GM23248 (cell line): ENCODE measurements around the gene ERP27. TPM values are rescaled to one million over a fixed set of nuclear protein-coding genes. Genes with fewer than 3 reads are reported as not detected.

Experiments used
- DNase-seq: peaks from one replicate; pipeline ENCODE4 v3.0.0-alpha.2; 2015
- H2AFZ ChIP-seq: fragments of 200-600 bp; sonication (generic); 2 replicates; pipeline ENCODE4 v1.6.1; 2016; ENCODE audit warnings: antibody characterized with exemption
- H3F3A ChIP-seq: fragments of 200-600 bp; sonication (generic); 2 replicates; pipeline ENCODE4 v1.6.1; 2016; ENCODE audit warnings: mild to moderate bottlenecking, antibody characterized with exemption, mixed run types; ENCODE audit not compliant: insufficient read depth
- H3K27ac ChIP-seq: fragments of 200-600 bp; sonication (generic); 2 replicates; pipeline ENCODE4 v1.5.1; 2016; ENCODE audit warnings: mild to moderate bottlenecking
- H3K27me3 ChIP-seq: fragments of 200-600 bp; sonication (generic); replicated peaks from 2 replicates; pipeline ENCODE4 v1.6.1; 2016; ENCODE audit warnings: mild to moderate bottlenecking; ENCODE audit not compliant: insufficient read depth
- H3K36me3 ChIP-seq: fragments of 200-600 bp; sonication (generic); 2 replicates; pipeline ENCODE4 v1.6.1; 2016; ENCODE audit warnings: low read depth, mild to moderate bottlenecking
- H3K4me1 ChIP-seq: fragments of 200-600 bp; sonication (generic); 2 replicates; pipeline ENCODE4 v1.6.1; 2016; ENCODE audit warnings: mild to moderate bottlenecking; ENCODE audit not compliant: insufficient read depth
- H3K4me2 ChIP-seq: fragments of 200-600 bp; sonication (generic); one replicate; pipeline ENCODE4 v1.6.1; 2016; ENCODE audit warnings: mild to moderate bottlenecking; ENCODE audit not compliant: unreplicated experiment
- H3K4me3 ChIP-seq: fragments of 200-600 bp; sonication (generic); 2 replicates; pipeline ENCODE4 v1.5.1; 2016; ENCODE audit warnings: mild to moderate bottlenecking
- H3K79me2 ChIP-seq: fragments of 200-600 bp; sonication (generic); 2 replicates; pipeline ENCODE4 v1.6.1; 2016; ENCODE audit warnings: mild to moderate bottlenecking; ENCODE audit not compliant: insufficient read depth
- H3K9ac ChIP-seq: fragments of 200-600 bp; sonication (generic); 2 replicates; pipeline ENCODE4 v1.6.1; 2016; ENCODE audit warnings: mild to moderate bottlenecking
- H3K9me2 ChIP-seq: fragments of 200-600 bp; sonication (generic); 2 replicates; pipeline ENCODE4 v1.6.1; 2016; ENCODE audit warnings: mixed run types, mild to moderate bottlenecking, moderate library complexity; ENCODE audit not compliant: insufficient read depth
- H3K9me3 ChIP-seq: fragments of 200-600 bp; sonication (generic); one replicate; pipeline ENCODE4 v1.6.1; 2017; ENCODE audit warnings: low read depth
- H4K20me1 ChIP-seq: fragments of 200-600 bp; sonication (generic); 2 replicates; pipeline ENCODE4 v1.6.0; 2016; ENCODE audit not compliant: insufficient read depth
- EZH2 ChIP-seq: fragments of 200-600 bp; sonication (generic); IDR thresholded peaks from 2 replicates; pipeline ENCODE4 v1.6.1; 2018; ENCODE audit warnings: antibody characterized with exemption, mild to moderate bottlenecking; ENCODE audit not compliant: insufficient read depth, poor library complexity, severe bottlenecking
- EZH2phosphoT487 ChIP-seq: fragments of 200-600 bp; sonication (generic); IDR thresholded peaks from 2 replicates; pipeline ENCODE4 v1.6.1; 2018; ENCODE audit warnings: antibody characterized with exemption, moderate library complexity, mild to moderate bottlenecking, low read depth; ENCODE audit not compliant: insufficient read depth
- WGBS, 2 experiments: methylation state at CpG; one replicate each; pipeline ENCODE4 v1.1.6; 2015 to 2017; ENCODE audit warnings: low lambda C conversion rate in 2 of 2, low coverage in 1 of 2; ENCODE audit errors: missing lambda C conversion rate in 2 of 2; 5-methylcytosine and 5-hydroxymethylcytosine counted together
- in situ Hi-C: fragments of 300-500 bp; cut with MboI; formaldehyde crosslinking; loops from 2 replicates; pipeline ENCODE4 v1.15.0; 2020
- polyA plus RNA-seq: library from polyadenylated mRNA; unstranded; fragments of >200 nt; fragmentation: Nextera tagmentation; extraction: Ambion mirVana; gene quantifications from 2 replicates; pipeline ENCODE4 v1.2.1, GENCODE V29; 2016
- total RNA-seq: library from RNA; depleted of rRNA; stranded (reverse); fragments of >200 nt; shearing (Covaris generic); gene quantifications from 2 replicates; pipeline ENCODE4 v1.2.3, GENCODE V29; 2014

Gene ERP27
- total and polyA plus RNA-seq, 2 experiments from 2014 or later: not detected

GRCh38 chr12:14919455-14919854 is 18.9 kb downstream of the ERP27 start:
- no peaks in the 10 kb centered on the region for H3K4me1 ChIP-seq
- no peak for DNase-seq
- H3K4me3 ChIP-seq: no peak overlapping the region
- no peaks in the 10 kb centered on the region for H3K9me2 ChIP-seq
- H3K9me3 ChIP-seq: no peaks in the 10 kb centered on the region
- H3F3A ChIP-seq: no peaks in the 10 kb centered on the region
- H3K36me3 ChIP-seq: no peaks in the 10 kb centered on the region
- H3K79me2 ChIP-seq: no peaks in the 10 kb centered on the region
- H4K20me1 ChIP-seq: no peaks in the 10 kb centered on the region
- H3K9ac ChIP-seq: no peak overlapping the region
- H2AFZ ChIP-seq: no peak overlapping the region
- no peak overlapping the region for H3K27ac ChIP-seq
- in situ Hi-C loops: no loop called here
- H3K27me3 ChIP-seq: no peaks in the 10 kb centered on the region
- TF ChIP-seq EZH2phosphoT487 (no peak), EZH2 (no peak)
- no peak overlapping the region for H3K4me2 ChIP-seq

DNA sequence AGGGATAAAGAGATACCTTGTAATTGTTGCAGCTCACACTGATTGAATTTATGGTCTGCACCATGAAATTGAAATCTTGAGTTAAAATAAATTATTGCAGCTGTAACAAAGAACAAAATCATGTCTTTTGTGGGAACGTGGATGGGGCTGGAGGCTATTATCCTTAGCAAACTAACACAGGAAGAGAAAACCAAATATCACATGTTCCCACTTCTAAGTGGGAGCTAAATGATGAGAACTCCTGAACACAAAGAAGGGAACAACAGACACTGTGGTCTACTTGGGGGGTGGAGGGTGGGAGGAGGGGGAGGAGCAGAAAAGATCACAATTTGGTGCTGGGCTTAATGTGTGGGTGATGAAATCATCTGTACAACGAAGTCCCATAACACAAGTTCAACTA is 22.6 kb downstream of the ERP27 start:
- TF ChIP-seq EZH2phosphoT487: no peak
- TF ChIP-seq EZH2: no peak
- Histone ChIP-seq H3K27me3 (no peaks in the 10 kb centered on the region), H3K9ac (no peak overlapping the region), H3F3A (peaks cover 2% of the 10 kb centered on the region), H2AFZ (no peak overlapping the region), H3K9me3 (no peaks in the 10 kb centered on the region), H3K4me1 (peaks cover 2% of the 10 kb centered on the region; the same call in 1 of the 2 replicates), H3K27ac (no peak overlapping the region), H3K4me2 (no peak overlapping the region), H3K4me3 (no peak overlapping the region), H3K79me2 (no peaks in the 10 kb centered on the region), H3K9me2 (no peaks in the 10 kb centered on the region), H4K20me1 (no peaks in the 10 kb centered on the region), H3K36me3 (no peaks in the 10 kb centered on the region)
- DNase-seq: no peak
- in situ Hi-C loops: no loop called here
- WGBS, 2 experiments: 54 to 63% methylated on average over 2 of the region's 2 CpGs

DNA sequence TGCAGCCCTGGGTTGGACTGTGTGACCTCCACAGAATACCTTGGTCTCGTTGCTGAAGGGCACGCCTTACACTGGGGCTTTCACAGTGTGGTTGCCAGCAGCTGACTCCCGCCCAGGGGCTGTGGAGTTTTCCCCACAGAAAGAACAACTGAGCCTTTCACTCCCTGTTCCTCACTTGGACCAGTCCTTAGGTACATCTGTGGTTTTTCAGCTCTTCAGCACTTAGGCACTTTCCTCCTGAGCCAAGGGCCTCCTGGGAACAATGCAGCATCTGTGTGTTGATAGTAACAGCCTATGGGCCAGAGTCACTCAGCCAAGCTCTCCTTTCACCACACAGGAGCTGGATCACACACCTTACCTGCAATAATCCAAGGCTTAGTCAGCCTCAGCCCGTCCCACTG is 25.0 kb downstream of the ERP27 start:
- Histone ChIP-seq H4K20me1 (no peaks in the 10 kb centered on the region), H3K4me2 (no peak overlapping the region), H3K79me2 (no peaks in the 10 kb centered on the region), H3K27me3 (no peaks in the 10 kb centered on the region), H3K9ac (no peak overlapping the region), H2AFZ (no peak overlapping the region), H3K4me1 (peaks cover 13% of the 10 kb centered on the region), H3K9me3 (no peaks in the 10 kb centered on the region), H3K36me3 (no peaks in the 10 kb centered on the region), H3K9me2 (no peaks in the 10 kb centered on the region), H3K4me3 (no peak overlapping the region), H3K27ac (no peak overlapping the region), H3F3A (peaks cover 13% of the 10 kb centered on the region)
- WGBS, 2 experiments: 28 to 34% methylated on average over 4 of the region's 4 CpGs
- TF ChIP-seq EZH2phosphoT487 (no peak), EZH2 (no peak)
- in situ Hi-C loops: no loop called here
- DNase-seq: no peak

DNA sequence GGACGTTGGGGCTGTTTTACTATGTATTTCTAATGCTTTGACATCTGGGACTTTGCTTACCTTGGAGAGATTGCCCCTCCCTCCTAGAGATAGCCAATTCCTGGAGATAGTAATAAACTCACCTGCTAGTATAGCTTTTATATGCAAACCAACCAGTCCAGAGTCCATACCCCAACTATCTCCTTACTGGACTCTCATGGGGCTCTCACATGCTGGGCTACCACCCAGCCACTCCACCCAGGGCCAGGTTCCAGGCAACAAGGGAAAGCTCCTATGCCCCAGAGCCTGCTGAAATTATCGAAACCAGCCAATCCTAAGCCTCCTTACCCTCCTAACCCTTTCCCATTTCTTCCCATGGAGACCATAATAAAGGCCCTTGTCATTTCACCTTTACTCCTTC is 27.2 kb downstream of the ERP27 start:
- Histone ChIP-seq H3K4me2 (no peak overlapping the region), H3K27ac (no peak overlapping the region), H3K4me1 (peaks cover 13% of the 10 kb centered on the region), H2AFZ (no peak overlapping the region), H3K9me3 (no peaks in the 10 kb centered on the region), H3K36me3 (no peaks in the 10 kb centered on the region), H3K9ac (no peak overlapping the region), H3K9me2 (no peaks in the 10 kb centered on the region), H3K4me3 (no peak overlapping the region), H3K27me3 (no peaks in the 10 kb centered on the region), H4K20me1 (no peaks in the 10 kb centered on the region), H3F3A (peaks cover 13% of the 10 kb centered on the region), H3K79me2 (no peaks in the 10 kb centered on the region)
- WGBS, 2 experiments: 37 to 50% methylated on average over 2 of the region's 2 CpGs
- TF ChIP-seq EZH2phosphoT487 (no peak), EZH2 (no peak)
- in situ Hi-C loops: no loop called here
- DNase-seq: no peak
